ENCODE measurements around the gene GLOD4. TPM values are rescaled to one million over a fixed set of nuclear protein-coding genes. Genes with fewer than 3 reads are reported as not detected.
"Not testable (repeated sequence)": the region's sequence is repeated elsewhere in the genome, so short reads cannot be mapped to it uniquely, and the experiment has no call there.

GLOD4 gene
- total and polyA plus RNA-seq, 2 donors (not counting 1 experiment from before 2014, with no cell fraction given) = 31.7 to 62.8 TPM

DNA sequence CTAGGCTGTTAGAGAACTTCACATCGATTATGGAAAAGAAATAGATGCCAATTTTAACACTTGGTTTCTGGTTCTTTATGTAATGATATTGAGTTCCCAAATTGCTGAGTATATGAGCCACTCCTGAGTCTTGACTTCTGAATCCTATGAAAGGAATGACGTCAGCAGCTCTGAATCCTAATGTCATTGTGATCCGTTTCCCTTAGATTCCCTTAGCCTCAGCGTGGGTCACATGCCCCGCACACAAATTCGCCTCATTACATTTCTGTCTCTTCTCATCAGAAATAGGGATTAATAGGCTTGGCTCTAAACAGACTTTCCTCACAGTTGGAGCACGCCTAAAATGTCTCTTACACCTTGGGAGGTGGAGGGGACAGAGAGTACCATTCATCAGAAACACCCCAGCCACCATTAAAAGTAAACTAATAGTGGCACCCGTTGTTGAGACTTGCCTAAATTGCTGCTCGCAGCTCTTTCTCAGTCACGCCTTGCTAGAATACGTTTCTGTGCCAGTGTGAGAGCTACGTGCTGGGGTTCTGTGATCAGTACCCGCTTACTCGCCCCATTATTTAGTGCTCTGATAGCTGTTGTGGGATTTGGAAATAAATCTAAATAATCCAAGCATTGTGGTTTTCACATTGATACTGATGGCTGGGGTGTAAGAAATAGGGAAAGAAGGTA lies 7.2 kb upstream of the GLOD4 start:
- H3K27me3 ChIP-seq (ENCODE audit: control insufficient read depth, insufficient read depth, low read length) = no peaks in the 10 kb centered on the region
- DNase-seq (ENCODE audit: low read depth in 2 of 2) = peak in 1 of 2 donors; percentile 24
- TF ChIP-seq EZH2 (IDR thresholded peaks at IDR 0.05; ENCODE audit: low read length, missing control alignments) = no peak
- TF ChIP-seq, protein P1, sequence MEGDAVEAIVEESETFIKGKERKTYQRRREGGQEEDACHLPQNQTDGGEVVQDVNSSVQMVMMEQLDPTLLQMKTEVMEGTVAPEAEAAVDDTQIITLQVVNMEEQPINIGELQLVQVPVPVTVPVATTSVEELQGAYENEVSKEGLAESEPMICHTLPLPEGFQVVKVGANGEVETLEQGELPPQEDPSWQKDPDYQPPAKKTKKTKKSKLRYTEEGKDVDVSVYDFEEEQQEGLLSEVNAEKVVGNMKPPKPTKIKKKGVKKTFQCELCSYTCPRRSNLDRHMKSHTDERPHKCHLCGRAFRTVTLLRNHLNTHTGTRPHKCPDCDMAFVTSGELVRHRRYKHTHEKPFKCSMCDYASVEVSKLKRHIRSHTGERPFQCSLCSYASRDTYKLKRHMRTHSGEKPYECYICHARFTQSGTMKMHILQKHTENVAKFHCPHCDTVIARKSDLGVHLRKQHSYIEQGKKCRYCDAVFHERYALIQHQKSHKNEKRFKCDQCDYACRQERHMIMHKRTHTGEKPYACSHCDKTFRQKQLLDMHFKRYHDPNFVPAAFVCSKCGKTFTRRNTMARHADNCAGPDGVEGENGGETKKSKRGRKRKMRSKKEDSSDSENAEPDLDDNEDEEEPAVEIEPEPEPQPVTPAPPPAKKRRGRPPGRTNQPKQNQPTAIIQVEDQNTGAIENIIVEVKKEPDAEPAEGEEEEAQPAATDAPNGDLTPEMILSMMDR (conservative IDR thresholded peaks at IDR 0.05 in 1 of 2, IDR thresholded peaks at IDR 0.05 in 1 of 2; ENCODE audit: low read depth in 1 of 2, low read length in 2 of 2) = no peak
- H3K4me1 ChIP-seq (ENCODE audit: control insufficient read depth, extremely low read depth, insufficient read depth, low read length) = no peaks in the 10 kb centered on the region
- no peak overlapping the region for H3K9ac ChIP-seq (ENCODE audit: insufficient read depth, low read length)
- peaks cover 22% of the 10 kb centered on the region for H3K36me3 ChIP-seq (ENCODE audit: control insufficient read depth, insufficient read depth, low read length)
- H3K9me3 ChIP-seq (ENCODE audit: control insufficient read depth, insufficient read depth, low read depth, low read length) = no peaks in the 10 kb centered on the region
- no peak overlapping the region for H3K27ac ChIP-seq (ENCODE audit: insufficient read depth, low read length)
- no peak overlapping the region for H3K4me3 ChIP-seq (replicated peaks in 1 of 4; ENCODE audit: control extremely low read depth in 1 of 4, insufficient read depth in 1 of 4, low read depth in 3 of 4, low read length in 4 of 4)
- no peaks in the 10 kb centered on the region for H4K20me1 ChIP-seq (ENCODE audit: control insufficient read depth, extremely low read depth, insufficient read depth, low read length)
- no peak overlapping the region for H3K4me2 ChIP-seq (ENCODE audit: extremely low read depth, insufficient read depth, low read length)
- H2AFZ ChIP-seq (ENCODE audit: low read length) = no peak overlapping the region
- peaks cover 2% of the 10 kb centered on the region for H3K79me2 ChIP-seq (ENCODE audit: control insufficient read depth, insufficient read depth, low read length)

DNA sequence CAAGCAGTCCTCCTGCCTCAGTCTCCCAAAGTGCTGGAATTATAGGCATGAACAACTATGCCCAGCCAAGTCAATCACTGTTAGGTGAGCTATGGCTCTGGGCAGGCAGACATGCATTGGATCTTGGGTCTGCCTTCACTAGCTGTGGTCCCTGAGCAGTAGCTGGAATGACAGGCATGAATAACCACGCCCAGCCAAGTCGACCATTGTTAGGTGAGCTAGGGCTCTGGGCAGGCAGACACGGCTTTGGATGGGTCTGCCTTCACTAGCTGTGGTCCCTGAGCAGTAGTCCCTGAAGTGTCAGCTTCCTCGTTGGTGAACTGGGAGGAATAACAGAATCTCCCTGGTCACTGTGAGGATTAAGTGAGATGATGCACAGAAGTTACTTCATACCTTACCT lies 6.5 kb upstream of the GLOD4 start:
- no peak for DNase-seq (ENCODE audit: low read depth in 2 of 2)
- TF ChIP-seq EZH2 (IDR thresholded peaks at IDR 0.05; ENCODE audit: low read length, missing control alignments) = no peak
- TF ChIP-seq, protein P1 (conservative IDR thresholded peaks at IDR 0.05 in 1 of 2, IDR thresholded peaks at IDR 0.05 in 1 of 2; ENCODE audit: low read depth in 1 of 2, low read length in 2 of 2) = no peak
- H3K79me2 ChIP-seq (ENCODE audit: control insufficient read depth, insufficient read depth, low read length) = peaks cover 9% of the 10 kb centered on the region
- H3K9me3 ChIP-seq (ENCODE audit: control insufficient read depth, insufficient read depth, low read depth, low read length) = no peaks in the 10 kb centered on the region
- H3K4me3 ChIP-seq (replicated peaks in 1 of 4; ENCODE audit: control extremely low read depth in 1 of 4, insufficient read depth in 1 of 4, low read depth in 3 of 4, low read length in 4 of 4) = no peak overlapping the region
- no peak overlapping the region for H3K4me2 ChIP-seq (ENCODE audit: extremely low read depth, insufficient read depth, low read length)
- no peaks in the 10 kb centered on the region for H3K4me1 ChIP-seq (ENCODE audit: control insufficient read depth, extremely low read depth, insufficient read depth, low read length)
- no peak overlapping the region for H3K27ac ChIP-seq (ENCODE audit: insufficient read depth, low read length)
- no peak overlapping the region for H2AFZ ChIP-seq (ENCODE audit: low read length)
- H3K36me3 ChIP-seq (ENCODE audit: control insufficient read depth, insufficient read depth, low read length) = peaks cover 22% of the 10 kb centered on the region
- H3K9ac ChIP-seq (ENCODE audit: insufficient read depth, low read length) = no peak overlapping the region
- H3K27me3 ChIP-seq (ENCODE audit: control insufficient read depth, insufficient read depth, low read length) = no peaks in the 10 kb centered on the region
- no peaks in the 10 kb centered on the region for H4K20me1 ChIP-seq (ENCODE audit: control insufficient read depth, extremely low read depth, insufficient read depth, low read length)

DNA sequence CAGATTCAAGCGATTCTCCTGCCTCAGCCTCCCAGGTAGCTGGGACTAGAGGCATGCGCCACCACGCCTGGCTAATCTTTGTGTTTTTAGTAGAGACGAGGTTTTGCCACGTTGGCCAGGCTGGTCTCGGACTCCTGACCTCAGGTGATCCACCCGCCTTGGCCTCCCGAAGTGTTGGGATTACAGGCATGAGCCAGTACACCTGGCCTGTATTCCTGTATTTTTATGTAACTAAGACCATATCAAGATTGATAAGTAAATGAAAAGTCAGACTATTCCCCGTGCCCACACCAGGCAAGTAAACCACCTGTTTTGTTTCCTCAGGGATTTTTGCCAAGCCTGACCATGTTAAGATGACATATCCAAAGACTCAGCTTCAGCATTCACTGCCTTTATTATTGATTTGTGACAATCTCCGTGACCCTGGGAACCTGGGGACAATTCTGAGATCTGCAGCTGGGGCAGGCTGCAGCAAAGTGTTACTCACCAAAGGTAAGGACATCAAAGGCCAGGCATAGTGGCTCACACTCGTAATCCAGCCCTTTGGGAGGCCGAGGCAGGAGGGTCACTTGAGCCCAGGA lies 5.7 kb upstream of the GLOD4 start:
- Histone ChIP-seq H3K4me3 (replicated peaks in 1 of 4; ENCODE audit: control extremely low read depth in 1 of 4, insufficient read depth in 1 of 4, low read depth in 3 of 4, low read length in 4 of 4) (no peak overlapping the region), H4K20me1 (ENCODE audit: control insufficient read depth, extremely low read depth, insufficient read depth, low read length) (no peaks in the 10 kb centered on the region), H3K9ac (ENCODE audit: insufficient read depth, low read length) (no peak overlapping the region), H3K4me2 (ENCODE audit: extremely low read depth, insufficient read depth, low read length) (no peak overlapping the region), H3K4me1 (ENCODE audit: control insufficient read depth, extremely low read depth, insufficient read depth, low read length) (no peaks in the 10 kb centered on the region), H3K36me3 (ENCODE audit: control insufficient read depth, insufficient read depth, low read length) (peaks cover 21% of the 10 kb centered on the region), H3K9me3 (ENCODE audit: control insufficient read depth, insufficient read depth, low read depth, low read length) (no peaks in the 10 kb centered on the region), H3K79me2 (ENCODE audit: control insufficient read depth, insufficient read depth, low read length) (peaks cover 16% of the 10 kb centered on the region), H3K27me3 (ENCODE audit: control insufficient read depth, insufficient read depth, low read length) (no peaks in the 10 kb centered on the region), H2AFZ (ENCODE audit: low read length) (no peak overlapping the region), H3K27ac (ENCODE audit: insufficient read depth, low read length) (no peak overlapping the region)
- no peak for DNase-seq (ENCODE audit: low read depth in 2 of 2)
- TF ChIP-seq EZH2 (IDR thresholded peaks at IDR 0.05; ENCODE audit: low read length, missing control alignments) = no peak
- TF ChIP-seq, protein P1 (conservative IDR thresholded peaks at IDR 0.05 in 1 of 2, IDR thresholded peaks at IDR 0.05 in 1 of 2; ENCODE audit: low read depth in 1 of 2, low read length in 2 of 2) = no peak

DNA sequence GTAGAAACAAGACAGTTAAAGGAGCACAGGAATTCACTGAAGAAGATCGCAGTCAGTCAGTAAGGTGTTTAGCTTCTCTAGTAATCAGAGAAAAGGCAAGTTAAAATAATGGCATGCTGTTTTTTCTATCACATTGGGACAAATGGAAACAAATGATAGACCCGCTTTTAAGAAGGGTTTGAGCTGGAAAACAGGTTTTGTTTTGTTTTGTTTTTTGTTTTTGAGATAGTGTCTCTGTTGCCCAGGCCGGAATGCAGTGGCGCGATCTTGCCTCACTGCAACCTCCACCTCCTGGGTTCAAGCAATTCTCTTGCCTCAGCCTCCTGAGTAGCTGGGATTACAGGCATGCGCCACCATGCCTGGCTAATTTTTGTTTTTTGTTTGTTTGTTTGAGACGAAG lies 3.8 kb upstream of the GLOD4 start:
- not testable (repeated sequence) for H3K4me1 ChIP-seq (ENCODE audit: control insufficient read depth, extremely low read depth, insufficient read depth, low read length); H2AFZ ChIP-seq (ENCODE audit: low read length); H4K20me1 ChIP-seq (ENCODE audit: control insufficient read depth, extremely low read depth, insufficient read depth, low read length); H3K27ac ChIP-seq (ENCODE audit: insufficient read depth, low read length); H3K9me3 ChIP-seq (ENCODE audit: control insufficient read depth, insufficient read depth, low read depth, low read length); DNase-seq (ENCODE audit: low read depth in 2 of 2); H3K9ac ChIP-seq (ENCODE audit: insufficient read depth, low read length); H3K4me2 ChIP-seq (ENCODE audit: extremely low read depth, insufficient read depth, low read length); H3K4me3 ChIP-seq (replicated peaks in 1 of 4; ENCODE audit: control extremely low read depth in 1 of 4, insufficient read depth in 1 of 4, low read depth in 3 of 4, low read length in 4 of 4); H3K27me3 ChIP-seq (ENCODE audit: control insufficient read depth, insufficient read depth, low read length)
- Histone ChIP-seq H3K36me3 (ENCODE audit: control insufficient read depth, insufficient read depth, low read length) (peaks cover 14% of the 10 kb centered on the region), H3K79me2 (ENCODE audit: control insufficient read depth, insufficient read depth, low read length) (peaks cover 32% of the 10 kb centered on the region)

All from fibroblast of lung (primary cell).